OCI-LY7 (cell line): ENCODE results near the gene ZSCAN9. TPM values are rescaled to one million over a fixed set of nuclear protein-coding genes. Genes with fewer than 3 reads are reported as not detected.

ENCODE experiments used
- BruUV-seq: library from RNA; stranded (reverse); fragments of 400-500 nt; replicated peaks from 2 replicates; lab custom pipeline; 2021; lab: Mats Ljungman, UMichigan
- CTCF ChIA-PET: fragments of 300-600 bp; sonication (Branson Sonifier 250); formaldehyde crosslinking; loops from one replicate; lab custom pipeline; 2022; ENCODE audit warnings: antibody characterized with exemption; ENCODE audit not compliant: unreplicated experiment; lab: Charles Lee
- POLR2A ChIA-PET: fragments of 300-600 bp; sonication (Branson Sonifier 250); formaldehyde crosslinking; loops from one replicate; lab custom pipeline; 2022; ENCODE audit warnings: antibody characterized with exemption; lab: Charles Lee
- DNase-seq: peaks from one replicate; pipeline ENCODE4 v3.0.0-alpha.2; 2015; ENCODE audit warnings: low spot score
- H2AFZ ChIP-seq: fragments of 200-600 bp; sonication (generic), shearing (Covaris generic); 2 replicates; pipeline ENCODE4 v1.6.1; 2014; ENCODE audit warnings: mild to moderate bottlenecking, antibody characterized with exemption, low read length, moderate library complexity
- H3K27ac ChIP-seq: fragments of 200-600 bp; sonication (generic); 2 replicates; pipeline ENCODE4 v1.5.1; 2014; ENCODE audit warnings: mixed run types, low read depth, mild to moderate bottlenecking, moderate library complexity, low read length, inconsistent platforms; ENCODE audit not compliant: poor library complexity, severe bottlenecking
- H3K36me3 ChIP-seq: fragments of 200-600 bp; sonication (generic); 2 replicates; pipeline ENCODE4 v1.6.1; 2014; ENCODE audit warnings: mild to moderate bottlenecking, antibody characterized with exemption, low read length, moderate library complexity, mixed read lengths; ENCODE audit not compliant: insufficient read depth
- H3K4me1 ChIP-seq: fragments of 200-600 bp; sonication (generic); 2 replicates; pipeline ENCODE4 v1.5.1; 2014; ENCODE audit warnings: mild to moderate bottlenecking, low read length; ENCODE audit not compliant: insufficient read depth, poor library complexity, severe bottlenecking
- H3K4me2 ChIP-seq: fragments of 200-600 bp; sonication (generic); 2 replicates; pipeline ENCODE4 v1.6.1; 2014; ENCODE audit warnings: mild to moderate bottlenecking, low read length
- H3K4me3 ChIP-seq: fragments of 200-600 bp; sonication (generic); 2 replicates; pipeline ENCODE4 v1.5.1; 2014; ENCODE audit warnings: mild to moderate bottlenecking, low read depth, low read length; ENCODE audit not compliant: poor library complexity, severe bottlenecking
- H3K79me2 ChIP-seq: fragments of 200-600 bp; sonication (generic); 2 replicates; pipeline ENCODE4 v1.6.1; 2016; ENCODE audit warnings: low read depth, mild to moderate bottlenecking, low read length, moderate library complexity, mixed read lengths; ENCODE audit not compliant: insufficient read depth
- H3K9me2 ChIP-seq: fragments of 200-600 bp; sonication (generic); 2 replicates; pipeline ENCODE4 v1.6.1; 2016; ENCODE audit warnings: mild to moderate bottlenecking, low read length, mixed read lengths; ENCODE audit not compliant: insufficient read depth
- H3K9me3 ChIP-seq: fragments of 200-600 bp; sonication (generic); 2 replicates; pipeline ENCODE4 v1.6.1; 2014; ENCODE audit warnings: mild to moderate bottlenecking, mixed run types, low read length, mixed read lengths
- H4K20me1 ChIP-seq: fragments of 200-600 bp; sonication (generic); 2 replicates; pipeline ENCODE4 v1.6.1; 2014; ENCODE audit warnings: mild to moderate bottlenecking, antibody characterized with exemption, low read length, moderate library complexity, mixed read lengths; ENCODE audit not compliant: insufficient read depth
- CTCF ChIP-seq: fragments of 200-600 bp; sonication (generic); conservative IDR thresholded peaks from 2 replicates; pipeline ENCODE4 v1.5.1; 2014; ENCODE audit warnings: mild to moderate bottlenecking, antibody characterized with exemption, low read length, moderate library complexity, mixed read lengths
- EZH2phosphoT487 ChIP-seq: fragments of 200-600 bp; sonication (generic); IDR thresholded peaks from 2 replicates; pipeline ENCODE4 v1.6.1; 2018; ENCODE audit warnings: low read depth, borderline replicate concordance, mild to moderate bottlenecking, mixed run types, antibody characterized with exemption, low read length, moderate library complexity, mixed read lengths
- intact Hi-C: fragments of 100-400 bp; cut with micrococcal nuclease; formaldehyde crosslinking; loops from one replicate; pipeline ENCODE4 v1.10.0; 2022; ENCODE audit not compliant: unreplicated experiment
- total RNA-seq, 2 experiments: library from RNA; depleted of rRNA in 1 of 2; stranded (reverse); fragments of >200 nt in 1 of 2; shearing (Covaris generic) in 1 of 2; gene quantifications; 2 replicates each; pipeline ENCODE4 v1.2.3, GENCODE V29; 2014 to 2022

Gene ZSCAN9
- total RNA-seq, 2 experiments from 2014 or later, result 3.1 to 9.0 TPM

- POLR2A ChIA-PET, result no interaction called here
- no peak for DNase-seq
- H3K36me3 ChIP-seq, result no peaks in the 10 kb centered on the region
- no TSS peak for BruUV-seq
- H3K79me2 ChIP-seq, result no peaks in the 10 kb centered on the region
- CTCF ChIA-PET, result no interaction called here
- no peaks in the 10 kb centered on the region for H3K9me3 ChIP-seq
- intact Hi-C loops, result no loop called here
- H4K20me1 ChIP-seq, result no peaks in the 10 kb centered on the region
- TF ChIP-seq CTCF (no peak), EZH2phosphoT487 (no peak)
- H3K4me1 ChIP-seq, result no peaks in the 10 kb centered on the region
- H3K27ac ChIP-seq, result no peak overlapping the region
- H3K4me2 ChIP-seq, result no peak overlapping the region
- no peaks in the 10 kb centered on the region for H3K9me2 ChIP-seq
- no peak overlapping the region for H2AFZ ChIP-seq
- H3K4me3 ChIP-seq, result no peak overlapping the region
Observed at GRCh38 chr6:28188111-28188979, 36.7 kb upstream of the ZSCAN9 start.

GRCh38 chr6:28200020-28200419 is 25.1 kb upstream of the ZSCAN9 start:
- H3K79me2 ChIP-seq, result no peaks in the 10 kb centered on the region
- no peak for TF ChIP-seq CTCF
- peaks cover 9% of the 10 kb centered on the region for H3K4me1 ChIP-seq
- no peaks in the 10 kb centered on the region for H3K9me2 ChIP-seq
- no TSS peak for BruUV-seq
- H3K4me2 ChIP-seq, result no peak overlapping the region
- no peak overlapping the region for H3K4me3 ChIP-seq
- intact Hi-C loops, result no loop called here
- ChIA-PET POLR2A (no interaction called here), CTCF (no interaction called here)
- no peak overlapping the region for H3K27ac ChIP-seq
- no peak for DNase-seq
- 0 out of 2 replicates have a peak, but pooled peaks cover 3% of the 10 kb centered on the region for H3K9me3 ChIP-seq
- no peaks in the 10 kb centered on the region for H3K36me3 ChIP-seq
- no peaks in the 10 kb centered on the region for H4K20me1 ChIP-seq
- H2AFZ ChIP-seq, result no peak overlapping the region

- intact Hi-C loops, result no loop called here
- ChIA-PET CTCF (no interaction called here), POLR2A (no interaction called here)
- Histone ChIP-seq H4K20me1 (no peaks in the 10 kb centered on the region), H3K4me2 (no peak overlapping the region), H3K9me3 (0 out of 2 replicates have a peak, but pooled peaks cover 3% of the 10 kb centered on the region), H2AFZ (no peak overlapping the region), H3K4me1 (peaks cover 9% of the 10 kb centered on the region), H3K9me2 (no peaks in the 10 kb centered on the region), H3K79me2 (no peaks in the 10 kb centered on the region), H3K4me3 (no peak overlapping the region), H3K36me3 (no peaks in the 10 kb centered on the region), H3K27ac (no peak overlapping the region)
- no peak for TF ChIP-seq EZH2phosphoT487
- no peak for TF ChIP-seq CTCF
- no TSS peak for BruUV-seq
- DNase-seq, result no peak
Observed at GRCh38 chr6:28203201-28203600, 21.9 kb upstream of the ZSCAN9 start.
